ENCODE results near the gene OR4D9.

Gene OR4D9

DNA sequence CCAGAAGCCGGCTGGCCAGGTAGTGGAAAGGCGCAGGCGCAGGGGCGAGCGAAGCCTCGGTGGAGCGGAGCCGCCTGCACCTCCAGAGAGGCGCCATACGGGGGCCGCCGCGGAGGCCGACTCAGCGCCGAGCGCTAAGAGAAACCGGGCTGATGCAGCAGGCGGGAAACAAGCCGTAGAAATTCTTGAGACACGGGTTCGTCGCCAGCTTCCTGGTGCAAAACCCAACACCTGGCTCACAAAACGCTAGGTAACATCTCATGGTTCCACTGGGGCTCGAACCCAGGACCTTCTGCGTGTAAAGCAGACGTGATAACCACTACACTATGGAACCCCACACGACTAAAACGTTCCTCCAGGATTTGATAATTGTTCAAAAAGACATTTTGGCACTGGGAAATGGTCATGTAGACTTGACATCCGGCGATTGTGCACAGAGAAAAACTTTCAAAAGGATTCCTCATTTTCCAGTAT is 39.1 kb downstream of the OR4D9 start:
- in situ Hi-C loops (cut with HindIII; ENCODE audit: low sequenced_read_pairs) = no loop called here

DNA sequence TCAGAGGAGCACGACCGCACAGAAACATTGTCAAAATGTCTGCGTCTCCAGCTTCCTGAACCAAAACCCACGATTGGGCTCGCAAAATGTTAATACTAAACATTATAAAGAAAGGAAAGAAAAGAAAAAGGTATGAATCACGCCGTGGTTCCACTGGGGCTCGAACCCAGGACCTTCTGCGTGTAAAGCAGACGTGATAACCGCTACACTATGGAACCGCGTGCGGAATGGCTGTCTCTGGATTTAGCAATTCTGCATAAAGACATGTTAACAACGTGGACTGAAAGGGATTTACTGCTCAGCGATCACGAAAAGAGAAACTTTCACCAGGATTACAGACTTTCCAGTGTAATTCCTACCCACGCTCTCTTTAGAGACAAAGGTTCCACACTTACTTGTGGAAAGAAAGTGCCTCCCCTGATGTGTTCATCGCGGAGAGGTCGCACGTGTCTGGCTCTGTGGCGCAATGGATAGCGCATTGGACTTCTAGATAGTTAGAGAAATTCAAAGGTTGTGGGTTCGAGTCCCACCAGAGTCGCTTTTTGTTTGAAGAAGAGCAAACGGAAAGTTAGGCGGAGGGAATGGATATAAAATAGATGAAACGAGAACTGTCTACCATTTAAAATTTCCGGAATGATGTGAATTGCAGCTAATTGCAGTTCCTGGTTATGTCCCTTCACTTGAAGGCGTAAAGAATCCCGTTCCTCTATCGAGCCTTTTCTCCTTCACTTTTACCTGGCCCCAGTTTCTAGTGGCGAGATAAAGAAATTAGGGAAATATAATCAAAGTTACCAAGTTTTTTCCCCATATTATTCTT is 39.7 kb downstream of the OR4D9 start:
- in situ Hi-C loops (cut with HindIII; ENCODE audit: low sequenced_read_pairs) = no loop called here

DNA sequence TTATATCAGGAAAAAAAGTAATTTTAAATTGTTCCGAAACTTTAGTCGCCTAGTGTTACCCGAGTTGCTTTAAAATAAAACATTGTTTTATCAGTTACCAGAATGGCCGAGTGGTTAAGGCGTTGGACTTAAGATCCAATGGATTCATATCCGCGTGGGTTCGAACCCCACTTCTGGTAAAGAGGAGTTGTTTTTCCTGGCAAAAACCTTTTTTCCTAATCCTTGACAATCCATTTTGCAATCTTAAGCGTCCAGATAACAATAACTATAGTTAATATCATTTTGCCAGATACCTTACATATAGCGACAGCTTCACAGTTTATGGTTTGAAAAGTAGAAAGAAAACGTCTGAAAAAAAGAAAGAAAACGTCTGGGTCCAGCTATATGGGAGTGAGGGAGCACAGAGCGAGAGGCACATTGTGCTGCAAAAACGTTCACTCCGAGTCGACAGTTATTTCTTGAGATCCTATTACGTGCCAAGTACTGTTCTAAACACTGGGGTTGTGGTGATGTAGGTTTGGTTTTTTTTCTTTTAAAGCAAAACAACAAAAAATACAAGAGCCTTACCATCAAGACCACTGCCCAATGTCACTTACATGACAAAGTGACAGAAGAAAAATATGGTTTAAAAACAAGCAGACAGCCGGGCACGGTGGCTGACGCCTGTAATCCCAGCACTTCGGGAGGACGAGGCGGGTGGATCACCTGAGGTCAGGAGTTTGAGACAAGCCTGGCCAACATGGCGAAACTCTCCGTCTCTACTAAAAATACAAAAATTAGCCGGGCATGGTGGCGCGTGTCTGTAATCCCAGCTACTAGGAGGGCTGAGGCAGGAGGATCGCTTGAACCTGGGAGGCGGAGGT is 40.6 kb downstream of the OR4D9 start:
- in situ Hi-C loops (cut with HindIII; ENCODE audit: low sequenced_read_pairs) = no loop called here

DNA sequence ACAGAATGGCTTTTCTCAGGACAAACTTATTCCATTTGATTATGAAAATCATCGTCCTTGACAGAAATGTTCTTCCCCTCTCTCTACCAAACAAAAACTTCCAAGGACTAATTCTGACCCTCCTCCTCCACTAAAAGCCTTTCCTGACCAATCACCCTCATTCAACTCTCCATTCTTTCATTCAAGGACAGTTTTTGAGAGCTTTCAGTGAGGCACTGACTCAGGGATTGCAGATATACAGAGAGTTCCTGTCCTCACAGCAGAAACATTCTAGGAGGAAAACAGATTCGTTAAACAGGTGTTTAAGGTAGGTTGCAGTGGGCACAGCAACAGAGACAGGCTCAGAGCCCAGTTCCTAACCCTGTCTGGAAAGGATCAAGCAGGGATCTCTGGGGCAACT is 41.5 kb downstream of the OR4D9 start:
- in situ Hi-C loops (cut with HindIII; ENCODE audit: low sequenced_read_pairs) = no loop called here

DNA sequence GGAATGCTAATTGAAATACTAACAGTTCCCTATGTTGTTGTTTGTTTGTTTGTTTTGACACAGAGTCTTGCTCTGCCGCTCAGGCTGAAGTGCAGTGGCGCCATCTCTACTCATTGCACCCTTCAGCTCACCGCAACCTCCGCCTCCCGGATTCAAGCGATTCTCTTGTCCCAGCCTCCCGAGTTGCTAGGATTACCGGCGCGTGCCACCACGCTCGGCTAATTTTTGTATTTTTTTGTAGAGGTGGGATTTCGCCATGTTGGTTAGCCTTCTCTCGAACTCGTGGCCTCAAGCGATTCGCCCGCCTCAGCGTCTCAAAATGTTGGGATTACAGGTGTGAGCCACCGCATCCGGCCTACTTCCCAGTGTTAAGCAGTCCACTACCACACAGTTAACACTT is 42.0 kb downstream of the OR4D9 start:
- in situ Hi-C loops (cut with HindIII; ENCODE audit: low sequenced_read_pairs) = no loop called here

DNA sequence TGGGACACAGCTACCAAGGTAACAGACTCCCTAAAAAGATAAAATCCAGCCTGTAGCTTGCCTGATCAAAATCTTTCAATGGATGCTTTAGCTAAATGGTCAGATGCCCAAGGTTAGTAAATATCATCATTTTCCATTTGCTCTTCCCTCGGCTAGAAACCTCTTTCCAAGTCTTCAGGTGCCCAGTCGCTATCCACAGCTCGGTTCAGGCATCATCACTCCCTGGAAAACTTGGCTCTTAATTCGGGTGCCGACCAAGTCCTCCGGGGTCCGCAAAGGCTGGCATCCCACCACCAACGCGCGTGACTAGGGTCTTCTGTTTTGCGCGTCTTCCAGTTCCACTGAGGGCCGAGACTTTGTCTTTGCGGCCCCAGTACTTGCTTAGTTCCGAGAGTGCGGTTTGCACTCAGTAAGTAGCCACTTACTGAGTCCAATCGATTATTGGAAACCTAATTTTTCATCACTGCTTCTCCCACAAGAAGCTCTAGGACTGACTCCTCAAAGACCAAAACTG is 44.3 kb downstream of the OR4D9 start:
- in situ Hi-C loops (cut with HindIII; ENCODE audit: low sequenced_read_pairs) = no loop called here

DNA sequence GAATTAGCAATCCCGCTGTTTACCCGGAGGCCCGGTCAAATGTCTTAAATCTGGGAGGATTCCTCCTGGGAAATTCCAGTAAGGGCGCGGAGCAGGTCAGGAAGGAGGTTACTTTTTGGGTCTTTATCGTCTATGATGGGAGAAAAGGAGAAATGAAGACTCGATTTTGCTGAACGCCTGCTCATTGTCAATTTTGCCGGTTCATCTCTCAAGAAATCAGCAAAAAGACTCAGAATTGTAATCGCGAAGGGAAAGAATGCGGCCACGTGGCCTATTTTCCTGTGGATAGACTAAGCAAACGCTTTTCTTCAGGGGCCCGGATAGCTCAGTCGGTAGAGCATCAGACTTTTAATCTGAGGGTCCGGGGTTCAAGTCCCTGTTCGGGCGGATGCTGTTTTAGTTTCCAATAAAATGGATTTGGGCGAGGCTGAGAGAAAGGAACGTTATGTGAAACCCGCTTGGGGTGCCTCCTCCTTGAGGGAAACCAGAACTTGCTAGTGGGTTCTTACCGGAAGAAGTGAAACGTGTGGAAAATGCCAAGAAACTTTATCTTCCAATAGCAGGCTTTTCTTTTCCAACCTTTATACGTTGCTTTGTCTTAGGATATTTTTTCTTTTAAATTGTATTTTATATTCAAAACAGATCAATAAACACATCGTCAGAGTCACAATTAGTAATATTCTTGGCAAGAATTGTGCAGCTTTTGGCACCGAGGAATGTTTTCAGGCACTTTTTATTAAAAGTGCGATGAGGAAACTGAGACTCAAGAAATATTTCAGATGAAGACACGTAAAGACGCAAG is 45.0 kb downstream of the OR4D9 start:
- in situ Hi-C loops (cut with HindIII; ENCODE audit: low sequenced_read_pairs) = no loop called here

DNA sequence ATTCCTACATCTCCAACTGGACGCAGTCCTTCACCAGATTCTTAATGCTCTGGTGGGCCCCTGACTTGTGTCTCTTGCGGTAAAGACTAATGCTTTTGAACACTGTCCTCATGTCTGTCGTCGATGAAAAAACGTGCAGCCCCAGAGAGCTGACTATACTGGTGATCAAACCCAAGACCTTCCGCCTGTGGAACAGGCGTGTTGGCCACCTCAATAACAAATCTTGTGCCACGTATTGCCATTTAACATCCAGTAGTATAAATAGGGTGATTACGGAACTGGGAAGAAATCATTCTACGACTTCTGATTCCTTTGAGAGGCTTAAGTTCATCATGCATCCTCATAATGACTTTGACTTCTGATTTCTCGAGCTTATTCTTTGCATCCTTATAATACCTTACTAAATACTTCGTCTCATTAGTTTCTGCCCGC is 45.6 kb downstream of the OR4D9 start:
- in situ Hi-C loops (cut with HindIII; ENCODE audit: low sequenced_read_pairs) = no loop called here

DNA sequence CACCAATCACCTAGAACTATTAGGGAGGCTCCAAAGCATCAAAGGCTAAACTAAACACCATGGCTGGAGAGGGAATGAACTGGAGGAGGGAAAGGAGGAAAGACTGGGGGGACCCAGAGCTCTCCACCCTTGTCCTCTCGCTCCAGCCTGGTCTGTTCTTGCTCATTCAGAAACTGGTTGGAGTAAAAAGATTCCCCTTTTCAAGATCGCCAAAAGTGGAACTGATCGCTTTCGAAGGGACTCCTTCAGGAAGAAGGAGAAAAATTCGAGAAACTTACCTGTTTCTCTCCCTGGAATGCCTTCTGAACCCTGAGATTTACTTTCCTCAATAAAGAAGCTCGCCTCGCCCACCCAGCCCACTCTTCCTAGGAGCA is 46.9 kb downstream of the OR4D9 start:
- in situ Hi-C loops (cut with HindIII; ENCODE audit: low sequenced_read_pairs) = no loop called here

DNA sequence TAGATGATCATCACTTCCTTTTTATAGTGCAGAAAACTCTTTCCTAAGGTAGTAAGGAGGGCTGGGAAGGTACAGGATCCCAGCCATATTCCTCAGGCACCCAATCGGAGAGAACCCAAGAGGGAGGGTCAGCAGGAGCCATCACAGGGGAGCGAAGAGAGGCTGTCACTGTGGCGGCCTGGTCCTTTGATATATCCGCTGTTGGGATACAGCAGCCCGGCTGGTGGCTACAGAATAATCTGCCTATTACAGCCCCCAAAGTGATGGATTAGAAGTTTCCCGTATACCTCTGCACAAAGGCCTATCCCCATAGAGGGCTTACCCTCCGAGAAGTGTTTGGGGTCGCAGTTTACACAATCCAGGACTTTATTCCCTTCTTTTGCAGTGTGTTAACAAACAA is 48.5 kb downstream of the OR4D9 start:
- in situ Hi-C loops (cut with HindIII; ENCODE audit: low sequenced_read_pairs) = no loop called here

DNA sequence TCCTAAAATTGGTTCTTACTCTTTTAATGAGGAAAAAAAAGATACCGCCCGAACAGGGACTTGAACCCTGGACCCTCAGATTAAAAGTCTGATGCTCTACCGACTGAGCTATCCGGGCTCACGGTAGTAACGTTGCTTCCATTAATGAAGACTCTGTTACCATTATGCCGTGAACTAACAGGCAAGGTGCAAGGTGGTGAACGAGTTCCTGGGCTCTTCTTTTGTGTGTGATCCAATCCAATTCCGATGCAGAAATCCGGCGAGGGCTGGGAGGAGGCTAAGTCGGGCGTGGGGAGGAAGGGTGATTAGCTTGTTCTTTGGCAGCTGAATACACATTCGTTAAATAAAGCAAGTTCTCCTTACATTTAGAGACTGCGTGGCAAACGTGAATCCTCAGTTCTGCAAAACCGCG is 49.0 kb downstream of the OR4D9 start:
- in situ Hi-C loops (cut with HindIII; ENCODE audit: low sequenced_read_pairs) = no loop called here

DNA sequence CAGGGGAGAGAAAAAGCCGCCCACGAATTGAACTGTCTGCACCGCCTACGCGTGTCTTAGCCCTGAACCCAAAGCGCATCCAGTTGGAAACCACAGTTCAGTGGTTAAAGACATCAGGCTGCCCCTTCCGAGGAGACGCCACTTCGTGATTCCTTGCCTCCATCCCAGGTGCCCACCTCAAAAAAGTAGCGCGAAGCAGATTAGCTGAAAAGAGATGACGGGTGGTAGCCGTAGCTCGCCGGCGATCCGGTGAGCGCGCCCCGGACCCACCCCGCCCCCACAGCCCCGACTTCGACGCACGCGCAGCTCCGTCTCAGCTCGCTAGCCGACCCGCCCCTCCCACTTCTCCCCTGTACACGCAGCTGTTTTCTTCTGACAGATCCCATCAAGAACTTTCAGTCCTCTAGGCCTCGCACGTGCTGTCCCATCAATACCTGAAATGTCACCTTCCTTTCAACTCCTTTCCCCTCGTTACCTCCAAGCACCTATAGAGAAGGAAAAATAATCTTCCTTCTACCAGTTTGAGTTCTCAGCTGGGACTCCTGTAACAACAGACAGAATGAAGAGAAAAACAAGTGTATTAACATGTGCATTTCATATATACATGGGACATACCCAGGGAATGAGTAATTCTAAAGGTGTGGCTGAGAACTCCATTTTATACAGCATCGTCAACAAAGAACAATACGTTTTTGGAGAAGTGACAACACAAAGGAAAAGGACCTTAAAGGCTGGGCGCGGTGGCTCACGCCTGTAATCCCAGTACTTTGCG is 49.5 kb downstream of the OR4D9 start:
- in situ Hi-C loops (cut with HindIII; ENCODE audit: low sequenced_read_pairs) = no loop called here

DNA sequence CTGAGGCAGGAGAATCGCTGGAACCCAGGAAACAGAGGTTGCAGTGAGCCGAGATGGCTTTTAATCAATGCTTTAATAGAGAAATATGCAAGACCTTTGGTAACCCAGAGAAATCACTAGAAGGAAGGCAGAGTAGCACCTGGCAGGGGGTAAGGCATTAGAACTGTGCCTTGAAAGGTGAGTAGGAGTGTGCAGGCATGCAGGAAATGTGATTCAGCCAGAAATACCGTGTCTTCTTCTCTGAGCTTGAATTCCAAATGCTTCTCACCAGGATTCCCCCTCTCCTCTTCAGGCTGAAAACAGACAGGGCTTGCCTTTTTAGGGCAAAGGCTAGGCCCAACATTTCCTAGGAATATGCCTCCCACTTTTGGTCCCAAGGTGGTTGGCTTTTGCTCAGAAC is 51.0 kb downstream of the OR4D9 start:
- in situ Hi-C loops (cut with HindIII; ENCODE audit: low sequenced_read_pairs) = no loop called here
